RPMI8226 (cell line): ENCODE data around the gene RNU2-1.
"Not testable (repeated sequence)": the region's sequence is repeated elsewhere in the genome, so short reads cannot be mapped to it uniquely, and the experiment has no call there.

ENCODE experiments used
- DNase-seq: peaks from one replicate; pipeline ENCODE4 v3.0.0-alpha.2; 2015

RNU2-1 gene

GRCh38 chr17:43233877-43234276 is at the start of gene RNU2-1:
RNU2-1 (minus strand) TSS chr17:43233977.
- DNase-seq = not testable (repeated sequence)

GRCh38 chr17:43272914-43273313 is 39.1 kb upstream of the RNU2-1 start:
- not testable (repeated sequence) for DNase-seq

GRCh38 chr17:43272483-43272882 is 38.7 kb upstream of the RNU2-1 start:
- not testable (repeated sequence) for DNase-seq

GRCh38 chr17:43270552-43271504 is 37.1 kb upstream of the RNU2-1 start:
- not testable (repeated sequence) for DNase-seq

- not testable (repeated sequence) for DNase-seq
Measured at GRCh38 chr17:43246456-43246855, 12.7 kb upstream of the RNU2-1 start.

- not testable (repeated sequence) for DNase-seq
Measured at GRCh38 chr17:43240596-43241352, 7.0 kb upstream of the RNU2-1 start.

GRCh38 chr17:43239597-43239996 is 5.8 kb upstream of the RNU2-1 start:
- not testable (repeated sequence) for DNase-seq

- not testable (repeated sequence) for DNase-seq
Measured at GRCh38 chr17:43233263-43233662, 514 bp downstream of the RNU2-1 start.

- not testable (repeated sequence) for DNase-seq
Measured at GRCh38 chr17:43232021-43232699, 1.6 kb downstream of the RNU2-1 start.

- DNase-seq = not testable (repeated sequence)
Measured at GRCh38 chr17:43231205-43232020, 2.4 kb downstream of the RNU2-1 start.

GRCh38 chr17:43228020-43228782 is 5.6 kb downstream of the RNU2-1 start, which contains the start of gene CCDC200:
CCDC200 (minus strand) TSS chr17:43228623; CDS start chr17:43228554, 69 bp downstream.
- DNase-seq = not testable (repeated sequence)

GRCh38 chr17:43226393-43226792 is 7.4 kb downstream of the RNU2-1 start:
- no peak for DNase-seq

GRCh38 chr17:43224146-43224705 is 9.6 kb downstream of the RNU2-1 start:
- DNase-seq = no peak

- no peak for DNase-seq
Measured at GRCh38 chr17:43220511-43221125, 13.2 kb downstream of the RNU2-1 start.

GRCh38 chr17:43219746-43220380 is 13.9 kb downstream of the RNU2-1 start:
- no peak for DNase-seq

GRCh38 chr17:43219001-43219400 is 14.8 kb downstream of the RNU2-1 start:
- DNase-seq = no peak

GRCh38 chr17:43217614-43218087 is 16.1 kb downstream of the RNU2-1 start:
- DNase-seq = no peak

GRCh38 chr17:43216762-43217613 is 16.8 kb downstream of the RNU2-1 start:
- no peak for DNase-seq

GRCh38 chr17:43216369-43216761 is 17.4 kb downstream of the RNU2-1 start:
- DNase-seq = no peak
